Measurements from ENCODE around the gene FLG2.
"Not testable (repeated sequence)": the region's sequence is repeated elsewhere in the genome, so short reads cannot be mapped to it uniquely, and the experiment has no call there.

The FLG2 gene

DNA sequence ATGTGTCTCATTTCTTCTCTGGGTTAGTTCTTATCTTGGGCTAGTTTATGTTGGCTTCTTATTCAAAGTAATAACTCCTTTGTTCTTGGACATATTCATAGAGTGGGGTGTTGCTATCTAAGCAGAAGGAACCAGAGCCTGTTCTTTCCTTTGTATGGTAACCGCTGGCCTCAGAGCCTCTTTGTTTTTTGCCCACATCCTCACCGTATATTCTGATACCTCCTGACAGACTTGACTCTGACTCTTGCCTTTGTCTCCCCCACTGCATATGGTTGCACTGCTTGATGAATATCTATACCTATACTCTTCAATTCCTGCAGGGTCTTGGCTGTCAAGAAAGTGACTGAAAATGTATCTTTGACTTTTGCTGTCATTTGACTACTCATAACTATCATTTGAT lies 10.2 kb downstream of the FLG2 start:
- in situ Hi-C loops (cut with HindIII; ENCODE audit: low pct_unique_long_range_greater_than_20kb, low sequenced_read_pairs) = no loop called here
- TF ChIP-seq JUND (IDR thresholded peaks at IDR 0.05; ENCODE audit: low read depth) = no peak
- no peak for DNase-seq (ENCODE audit: low read depth in 1 of 2, low spot score in 1 of 2)

DNA sequence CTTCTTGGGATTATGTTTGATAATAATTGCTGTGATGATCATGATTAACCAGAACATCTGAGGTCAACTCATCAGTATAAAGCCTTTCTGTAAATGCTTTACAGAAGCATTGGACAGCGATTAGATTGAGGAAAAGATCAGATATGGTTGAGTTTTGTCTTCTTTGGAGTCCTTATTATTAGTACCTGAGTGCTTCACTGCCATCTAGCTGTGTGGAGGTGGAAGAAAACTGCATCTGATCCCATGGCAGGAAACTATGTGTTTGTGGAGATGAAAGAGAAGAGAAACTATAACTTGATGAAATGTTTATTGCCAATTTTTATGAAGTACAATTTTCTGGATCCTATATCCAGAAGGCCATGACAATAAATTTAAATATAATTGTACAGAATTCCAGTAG lies 11.4 kb downstream of the FLG2 start:
- TF ChIP-seq JUND (IDR thresholded peaks at IDR 0.05; ENCODE audit: low read depth) = no peak
- DNase-seq (ENCODE audit: low read depth in 1 of 2, low spot score in 1 of 2) = peak in 1 of 2 experiments; percentile 24
- in situ Hi-C loops (cut with HindIII; ENCODE audit: low pct_unique_long_range_greater_than_20kb, low sequenced_read_pairs) = no loop called here

DNA sequence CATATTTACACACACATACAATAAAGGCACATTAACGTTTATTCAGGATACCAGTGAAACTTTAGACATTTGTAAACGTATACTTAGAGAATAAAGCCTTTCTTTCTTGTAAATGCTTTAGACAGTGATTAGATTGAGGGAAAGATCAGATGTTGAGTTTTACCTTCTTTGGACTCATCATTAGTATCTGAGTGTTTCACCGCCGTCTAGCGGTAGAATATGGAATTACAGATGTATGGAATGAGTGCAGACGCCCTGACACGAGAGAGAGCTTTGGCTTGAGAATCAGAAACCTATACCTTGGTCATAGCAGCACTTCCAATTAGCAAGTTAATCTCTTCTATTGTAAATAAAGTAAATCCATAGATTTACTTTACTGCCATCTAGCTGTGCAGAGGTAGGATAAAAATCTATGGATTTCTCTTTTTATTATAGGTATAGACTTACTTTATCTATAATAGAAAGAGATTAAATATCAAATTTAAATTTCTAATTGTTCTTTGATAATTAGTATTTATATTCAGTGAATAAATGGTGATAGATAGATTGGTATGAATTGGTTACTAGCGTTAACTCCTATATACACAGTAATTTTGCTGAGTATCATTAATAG lies 12.6 kb downstream of the FLG2 start:
- no peak for TF ChIP-seq JUND (IDR thresholded peaks at IDR 0.05; ENCODE audit: low read depth)
- DNase-seq (ENCODE audit: low read depth in 1 of 2, low spot score in 1 of 2) = peak; percentile 28 to 84
- in situ Hi-C loops (cut with HindIII; ENCODE audit: low pct_unique_long_range_greater_than_20kb, low sequenced_read_pairs) = no loop called here

DNA sequence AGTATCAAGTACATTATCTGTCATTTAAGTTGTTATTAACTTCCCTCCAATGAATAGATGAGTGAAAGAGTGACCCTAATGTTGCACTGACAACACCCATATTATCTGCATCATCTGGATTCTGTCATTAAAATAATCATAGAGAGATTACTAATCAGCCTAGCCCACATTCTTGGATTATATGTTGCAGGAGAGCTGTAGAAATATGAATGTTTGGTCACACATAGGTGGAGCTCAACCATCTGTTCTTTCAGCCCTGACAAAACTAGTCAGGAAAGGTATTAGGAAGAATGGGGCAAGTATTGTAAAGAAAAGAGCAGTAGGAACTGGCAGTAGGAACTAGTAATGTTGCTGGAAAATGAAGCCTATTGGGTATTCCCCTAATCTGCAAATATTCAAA lies 15.4 kb downstream of the FLG2 start:
- in situ Hi-C loops (cut with HindIII; ENCODE audit: low pct_unique_long_range_greater_than_20kb, low sequenced_read_pairs) = no loop called here
- no peak for DNase-seq (ENCODE audit: low read depth in 1 of 2, low spot score in 1 of 2)

DNA sequence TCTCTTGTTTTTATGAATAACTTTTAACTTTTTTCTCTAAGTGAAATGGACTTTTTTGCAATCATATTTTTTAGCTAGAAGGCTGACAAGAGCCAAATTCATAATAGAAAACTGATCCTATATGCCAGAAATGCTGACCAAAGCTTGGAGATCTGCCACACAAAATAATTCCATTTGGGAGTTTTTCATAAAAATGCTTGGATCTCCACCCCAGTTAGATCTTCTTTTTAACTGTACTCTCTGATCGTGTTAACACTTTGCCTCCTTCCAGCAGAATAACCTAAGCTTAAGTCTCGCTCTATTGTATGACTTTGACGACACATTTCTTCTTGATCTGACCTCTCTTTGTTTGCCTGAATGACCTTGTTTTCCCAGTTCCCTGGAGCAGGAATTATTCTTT lies 16.8 kb downstream of the FLG2 start:
- in situ Hi-C loops (cut with HindIII; ENCODE audit: low pct_unique_long_range_greater_than_20kb, low sequenced_read_pairs) = no loop called here
- TF ChIP-seq JUND (IDR thresholded peaks at IDR 0.05; ENCODE audit: low read depth) = no peak
- DNase-seq (ENCODE audit: low read depth in 1 of 2, low spot score in 1 of 2) = no peak

More for the DNA sequence above, 15.4 kb downstream of the FLG2 start:
- TF ChIP-seq JUND (IDR thresholded peaks at IDR 0.05; ENCODE audit: low read depth) = no peak

DNA sequence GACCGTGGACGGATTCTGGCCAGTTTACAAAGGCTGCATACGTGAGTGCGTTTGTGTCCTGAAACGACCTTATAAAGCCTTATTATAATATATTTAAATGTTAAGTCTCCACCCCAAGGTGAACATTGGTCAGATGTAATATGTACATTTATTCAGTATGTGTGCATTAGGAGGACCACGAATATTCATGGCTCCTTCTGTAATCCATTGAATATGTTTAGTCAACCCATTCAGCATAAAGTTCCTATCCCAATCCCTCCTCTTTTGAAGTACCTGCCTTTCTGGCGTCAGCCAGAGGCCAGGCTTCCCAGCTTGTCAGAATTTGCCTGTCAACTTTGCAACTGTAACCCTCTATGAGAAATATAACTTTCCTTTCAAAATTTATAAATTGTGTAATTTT lies 24.4 kb downstream of the FLG2 start:
- TF ChIP-seq JUND (IDR thresholded peaks at IDR 0.05; ENCODE audit: low read depth) = no peak
- DNase-seq (ENCODE audit: low read depth in 1 of 2, low spot score in 1 of 2) = no peak
- in situ Hi-C loops (cut with HindIII; ENCODE audit: low pct_unique_long_range_greater_than_20kb, low sequenced_read_pairs) = no loop called here

DNA sequence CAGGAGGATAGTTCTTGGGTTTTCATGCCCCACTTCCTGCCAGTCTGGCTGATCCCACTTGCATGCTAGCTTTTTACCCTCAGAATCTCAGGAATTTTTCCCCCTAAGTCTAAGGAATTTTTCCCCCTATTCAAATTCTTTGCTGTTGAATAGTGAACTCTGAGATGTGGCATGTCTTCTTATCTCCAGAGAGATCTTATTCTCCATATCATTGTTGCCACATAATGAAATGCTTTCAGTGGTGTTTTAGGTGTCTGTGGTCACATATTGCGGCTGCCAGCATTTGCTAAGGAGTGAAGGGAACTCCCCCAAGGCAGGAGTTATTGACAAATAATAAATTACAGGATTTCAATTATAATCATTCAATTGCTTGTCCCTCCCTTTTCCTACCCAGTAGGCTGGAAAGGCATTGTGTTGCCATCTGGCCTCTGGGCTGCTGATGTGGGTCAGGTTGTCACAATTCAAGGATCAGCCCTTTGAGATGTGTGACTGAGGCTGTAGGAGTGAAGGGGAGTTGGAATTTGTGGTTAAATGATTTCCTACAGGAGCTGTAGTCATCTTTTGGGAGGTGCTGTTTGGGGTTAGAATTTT lies 30.9 kb downstream of the FLG2 start:
- in situ Hi-C loops (cut with HindIII; ENCODE audit: low pct_unique_long_range_greater_than_20kb, low sequenced_read_pairs) = no loop called here
- TF ChIP-seq JUND (IDR thresholded peaks at IDR 0.05; ENCODE audit: low read depth) = no peak
- no peak for DNase-seq (ENCODE audit: low read depth in 1 of 2, low spot score in 1 of 2)

DNA sequence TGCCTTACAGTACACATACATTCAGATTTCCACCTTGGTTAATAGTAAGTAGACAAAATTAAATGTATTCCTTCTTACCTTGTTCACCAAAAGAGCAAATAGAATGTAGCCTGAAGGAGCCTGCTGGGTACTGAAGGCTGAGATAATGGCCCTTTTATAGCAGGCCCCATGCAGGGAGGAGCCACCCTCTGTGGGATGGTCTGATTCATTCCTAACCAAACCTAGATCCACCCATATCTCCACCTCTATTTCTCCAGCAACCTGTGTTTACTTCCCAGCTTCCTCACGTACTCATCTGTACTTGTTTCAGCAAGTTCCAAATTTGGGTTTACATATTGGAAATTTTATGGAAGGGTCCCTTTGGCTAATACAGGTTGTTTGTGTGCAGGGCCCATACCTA lies 34.7 kb downstream of the FLG2 start, which contains the start of gene FLG:
Gene FLG, minus strand, starts transcription at position 129 of the 400 bp plus-strand sequence. CDS start 9,783 bp downstream, outside the sequence.
- no peak for DNase-seq (ENCODE audit: low read depth in 1 of 2, low spot score in 1 of 2)
- in situ Hi-C loops (cut with HindIII; ENCODE audit: low pct_unique_long_range_greater_than_20kb, low sequenced_read_pairs) = no loop called here
- TF ChIP-seq JUND (IDR thresholded peaks at IDR 0.05; ENCODE audit: low read depth) = no peak

DNA sequence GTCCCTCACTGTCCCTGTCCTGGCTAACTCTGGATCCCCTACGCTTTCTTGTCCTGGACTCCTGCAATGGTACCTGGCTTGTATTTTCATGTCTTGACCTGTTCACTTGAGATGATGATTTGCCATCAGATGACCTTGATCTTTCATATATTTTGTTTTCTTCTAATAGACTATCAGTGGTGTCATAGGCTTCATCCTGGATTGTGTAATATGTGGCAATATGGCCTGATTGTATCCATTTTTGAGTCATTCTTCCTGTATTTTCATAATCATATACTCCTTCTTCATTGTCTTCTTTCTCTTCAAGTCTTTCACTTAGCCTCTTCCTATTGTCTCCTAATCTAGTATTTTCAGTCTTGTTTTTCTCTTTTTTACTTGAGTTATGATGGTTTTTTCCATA lies 45.8 kb downstream of the FLG2 start:
- no peak for TF ChIP-seq JUND (IDR thresholded peaks at IDR 0.05; ENCODE audit: low read depth)
- no peak for DNase-seq (ENCODE audit: low read depth in 1 of 2, low spot score in 1 of 2)
- in situ Hi-C loops (cut with HindIII; ENCODE audit: low pct_unique_long_range_greater_than_20kb, low sequenced_read_pairs) = no loop called here

DNA sequence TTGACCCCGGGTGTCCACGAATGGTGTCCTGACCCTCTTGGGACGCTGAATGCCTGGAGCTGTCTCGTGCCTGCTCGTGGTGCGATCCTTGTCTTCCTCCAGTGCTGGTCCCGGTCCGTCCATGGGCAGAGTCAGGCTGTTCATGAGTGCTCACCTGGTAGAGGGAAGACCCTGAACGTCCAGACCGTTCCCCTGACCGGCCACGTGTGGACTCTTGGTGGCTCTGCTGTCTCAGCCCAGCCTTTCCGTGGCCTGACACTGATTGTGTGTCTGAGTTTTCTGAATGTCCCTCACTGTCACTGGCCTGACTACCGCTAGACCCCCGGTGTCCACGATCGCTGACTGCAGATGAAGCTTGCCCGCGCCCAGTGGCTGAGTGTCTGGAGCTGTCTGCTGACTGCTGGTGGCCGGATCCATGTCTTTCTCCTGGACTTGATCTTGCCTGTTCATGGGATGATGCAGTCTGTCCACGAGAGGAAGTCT lies 46.4 kb downstream of the FLG2 start:
- TF ChIP-seq JUND (IDR thresholded peaks at IDR 0.05; ENCODE audit: low read depth) = no peak
- DNase-seq (ENCODE audit: low read depth in 1 of 2, low spot score in 1 of 2) = no peak
- in situ Hi-C loops (cut with HindIII; ENCODE audit: low pct_unique_long_range_greater_than_20kb, low sequenced_read_pairs) = no loop called here

DNA sequence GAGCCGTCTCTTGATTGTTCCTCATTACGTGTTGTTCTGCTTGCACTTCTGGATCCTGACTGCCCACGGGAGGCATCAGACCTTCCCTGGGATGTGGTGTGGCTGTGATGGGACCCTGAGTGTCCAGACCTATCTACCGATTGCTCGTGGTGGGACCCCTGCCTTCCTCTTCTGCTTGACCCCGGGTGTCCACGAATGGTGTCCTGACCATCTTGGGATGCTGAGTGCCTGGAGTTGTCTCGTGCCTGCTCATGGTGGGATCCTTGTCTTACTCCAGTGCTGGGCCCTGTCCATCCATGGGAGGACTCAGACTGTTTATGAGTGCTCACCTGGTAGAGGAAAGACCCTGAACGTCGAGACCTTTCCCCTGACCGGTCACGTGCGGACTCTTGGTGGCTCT lies 47.6 kb downstream of the FLG2 start:
- DNase-seq (ENCODE audit: low read depth in 1 of 2, low spot score in 1 of 2); in situ Hi-C loops (cut with HindIII; ENCODE audit: low pct_unique_long_range_greater_than_20kb, low sequenced_read_pairs): not testable (repeated sequence)

DNA sequence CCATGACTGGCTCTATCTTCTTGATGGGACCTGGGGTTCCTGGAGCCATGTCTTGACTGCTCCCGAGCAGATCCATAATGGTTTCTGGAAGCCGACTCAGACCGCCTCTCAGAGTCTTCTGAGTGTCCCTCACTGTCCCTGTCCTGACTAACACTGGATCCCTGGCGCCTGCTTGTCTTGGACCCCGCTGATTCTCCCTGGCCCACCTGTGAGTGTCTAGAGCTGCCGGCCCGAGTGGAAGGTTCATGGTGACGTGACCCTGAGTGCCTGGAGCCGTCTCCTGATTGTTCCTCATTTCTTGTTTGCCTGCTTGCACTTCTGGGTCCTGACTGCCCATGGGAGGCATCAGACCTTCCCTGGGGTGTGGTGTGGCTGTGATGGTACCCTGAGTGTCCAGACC lies 49.9 kb downstream of the FLG2 start:
- TF ChIP-seq JUND (IDR thresholded peaks at IDR 0.05; ENCODE audit: low read depth) = no peak

DNA sequence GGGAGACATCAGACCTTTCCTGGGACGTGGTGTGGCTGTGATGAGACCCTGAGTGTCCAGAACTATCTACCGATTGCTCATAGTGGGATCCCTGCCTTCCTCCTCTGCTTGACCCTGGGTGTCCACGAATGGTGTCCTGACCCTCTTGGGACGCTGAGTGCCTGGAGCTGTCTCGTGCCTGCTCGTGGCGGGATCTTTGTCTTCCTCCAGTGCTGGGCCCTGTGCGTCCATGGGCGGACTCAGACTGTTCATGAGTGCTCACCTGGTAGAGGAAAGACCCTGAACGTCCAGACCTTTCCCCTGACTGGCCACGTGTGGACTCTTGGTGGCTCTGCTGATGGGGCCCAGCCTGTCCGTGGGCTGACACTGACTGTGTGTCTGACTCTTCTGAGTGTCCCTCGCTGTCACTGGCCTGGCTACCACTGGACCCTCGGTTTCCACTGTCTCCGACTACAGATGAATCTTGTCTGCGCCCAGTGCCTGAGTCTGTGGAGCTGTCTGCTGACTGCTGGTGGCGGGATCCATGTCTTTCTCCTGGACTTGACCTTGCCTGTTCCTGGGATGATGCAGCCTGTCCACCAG lies 50.4 kb downstream of the FLG2 start:
- in situ Hi-C loops (cut with HindIII; ENCODE audit: low pct_unique_long_range_greater_than_20kb, low sequenced_read_pairs); DNase-seq (ENCODE audit: low read depth in 1 of 2, low spot score in 1 of 2): not testable (repeated sequence)

More for the DNA sequence above, 49.9 kb downstream of the FLG2 start:
- DNase-seq (ENCODE audit: low read depth in 1 of 2, low spot score in 1 of 2) = no peak
- in situ Hi-C loops (cut with HindIII; ENCODE audit: low pct_unique_long_range_greater_than_20kb, low sequenced_read_pairs) = no loop called here

DNA sequence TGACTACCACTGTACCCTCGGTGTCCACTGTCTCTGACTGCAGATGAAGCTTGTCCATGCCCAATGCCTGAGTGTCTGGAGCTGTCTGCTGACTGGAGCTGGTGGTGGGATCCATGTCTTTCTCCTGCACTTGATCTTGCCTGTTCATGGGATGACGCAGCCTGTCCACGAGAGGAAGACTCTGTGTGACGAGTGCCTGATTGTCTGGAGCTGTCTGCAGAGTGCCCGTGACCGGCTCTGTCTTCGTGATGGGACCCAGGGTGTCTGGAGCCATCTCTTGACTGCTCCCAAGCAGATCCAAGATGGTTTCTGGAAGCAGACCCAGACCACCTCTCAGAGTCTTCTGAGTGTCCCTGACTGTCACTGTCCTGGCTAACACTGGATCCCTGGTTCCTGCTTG lies 51.0 kb downstream of the FLG2 start:
- in situ Hi-C loops (cut with HindIII; ENCODE audit: low pct_unique_long_range_greater_than_20kb, low sequenced_read_pairs); DNase-seq (ENCODE audit: low read depth in 1 of 2, low spot score in 1 of 2): not testable (repeated sequence)

DNA sequence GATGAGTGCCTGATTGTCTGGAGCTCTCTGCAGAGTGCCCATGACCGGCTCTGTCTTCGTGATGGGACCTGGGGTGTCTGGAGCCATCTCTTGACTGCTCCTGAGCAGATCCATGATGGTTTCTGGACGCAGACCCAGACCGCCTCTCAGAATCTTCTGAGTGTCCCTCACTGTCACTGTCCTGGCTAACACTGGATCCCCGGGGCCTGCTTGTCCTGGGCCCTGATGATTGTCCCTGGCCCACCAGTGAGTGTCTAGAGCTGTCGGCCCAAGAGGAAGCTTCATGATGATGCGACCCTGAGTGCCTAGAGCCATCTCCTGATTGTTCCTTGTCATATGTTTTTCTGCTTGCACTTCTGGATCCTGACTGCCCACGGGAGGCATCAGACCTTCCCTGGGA lies 51.8 kb downstream of the FLG2 start:
- DNase-seq (ENCODE audit: low read depth in 1 of 2, low spot score in 1 of 2); in situ Hi-C loops (cut with HindIII; ENCODE audit: low pct_unique_long_range_greater_than_20kb, low sequenced_read_pairs): not testable (repeated sequence)

DNA sequence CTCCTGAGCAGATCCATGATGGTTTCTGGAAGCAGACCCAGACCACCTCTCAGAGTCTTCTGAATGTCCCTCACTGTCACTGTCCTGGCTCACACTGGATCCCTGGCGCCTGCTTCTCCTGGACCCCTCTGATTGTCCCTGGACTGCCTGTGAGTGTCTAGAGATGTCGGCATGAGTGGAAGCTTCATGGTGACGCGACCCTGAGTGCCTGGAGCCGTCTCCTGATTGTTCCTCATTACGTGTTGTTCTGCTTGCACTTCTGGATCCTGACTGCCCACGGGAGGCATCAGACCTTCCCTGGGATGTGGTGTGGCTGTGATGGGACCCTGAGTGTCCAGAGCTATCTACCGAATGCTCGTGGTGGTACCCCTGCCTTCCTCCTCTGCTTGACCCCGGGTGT lies 53.7 kb downstream of the FLG2 start:
- DNase-seq (ENCODE audit: low read depth in 1 of 2, low spot score in 1 of 2); in situ Hi-C loops (cut with HindIII; ENCODE audit: low pct_unique_long_range_greater_than_20kb, low sequenced_read_pairs): not testable (repeated sequence)

DNA sequence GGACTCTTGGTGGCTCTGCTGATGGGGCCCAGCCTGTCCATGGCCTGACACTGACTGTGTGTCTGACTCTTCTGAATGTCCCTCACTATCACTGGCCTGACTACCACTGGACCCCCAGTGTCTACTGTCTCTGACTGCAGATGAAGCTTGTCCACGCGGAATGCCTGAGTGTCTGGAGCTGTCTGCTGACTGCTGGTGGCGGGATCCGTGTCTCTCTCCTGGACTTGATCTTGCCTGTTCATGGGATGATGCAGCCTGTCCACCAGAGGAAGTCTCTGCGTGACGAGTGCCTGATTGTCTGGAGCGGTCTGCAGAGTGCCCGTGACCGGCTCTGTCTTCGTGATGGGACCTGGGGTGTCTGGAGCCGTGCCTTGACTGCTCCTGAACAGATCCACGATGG lies 55.0 kb downstream of the FLG2 start:
- in situ Hi-C loops (cut with HindIII; ENCODE audit: low pct_unique_long_range_greater_than_20kb, low sequenced_read_pairs); DNase-seq (ENCODE audit: low read depth in 1 of 2, low spot score in 1 of 2): not testable (repeated sequence)
